Measurements from ENCODE around the gene SLC35A5.

The SLC35A5 gene

GRCh38 chr3:112604536-112604935 is 42.7 kb downstream of the SLC35A5 start:
- no peak for TF ChIP-seq CTCF (IDR thresholded peaks at IDR 0.05; ENCODE audit: control extremely low read depth, extremely low read depth, low read depth, missing control alignments)
- POLR2A ChIA-PET, result no interaction called here
- DNase-seq (ENCODE audit: extremely low spot score), result no peak
- CTCF ChIA-PET, result interaction anchor here (1.0 to 2.5 kb wide), 4 partner anchors 9 to 38 kb away, joined by 4 to 10 read pairs (median 5); no protein-coding TSS in a partner anchor

- ChIA-PET CTCF (interaction anchor here (0.8 to 2.5 kb wide), 6 partner anchors 9 to 37 kb away, joined by 3 to 10 read pairs (median 4); no protein-coding TSS in a partner anchor), POLR2A (no interaction called here)
- DNase-seq (ENCODE audit: extremely low spot score), result no peak
- TF ChIP-seq CTCF (IDR thresholded peaks at IDR 0.05; ENCODE audit: control extremely low read depth, extremely low read depth, low read depth, missing control alignments), result no peak
These were observed 43.4 kb downstream of the SLC35A5 start for GRCh38 chr3:112605285-112605684.

- ChIA-PET CTCF (interaction anchor here (0.8 to 2.6 kb wide), 8 partner anchors 10 to 36 kb away, joined by 3 to 10 read pairs (median 4); no protein-coding TSS in a partner anchor), POLR2A (no interaction called here)
- no peak for DNase-seq (ENCODE audit: extremely low spot score)
- no peak for TF ChIP-seq CTCF (IDR thresholded peaks at IDR 0.05; ENCODE audit: control extremely low read depth, extremely low read depth, low read depth, missing control alignments)
These were observed 44.3 kb downstream of the SLC35A5 start for GRCh38 chr3:112606098-112606497.

GRCh38 chr3:112607863-112608262 is 46.0 kb downstream of the SLC35A5 start:
- ChIA-PET POLR2A (no interaction called here), CTCF (interaction anchor here (0.9 to 2.6 kb wide), 6 partner anchors 12 to 35 kb away, joined by 3 to 9 read pairs (median 4); no protein-coding TSS in a partner anchor)
- DNase-seq (ENCODE audit: extremely low spot score), result no peak
- no peak for TF ChIP-seq CTCF (IDR thresholded peaks at IDR 0.05; ENCODE audit: control extremely low read depth, extremely low read depth, low read depth, missing control alignments)

- CTCF ChIA-PET, result no interaction called here
- POLR2A ChIA-PET, result no interaction called here
These were observed 48.3 kb downstream of the SLC35A5 start for GRCh38 chr3:112610121-112610520.

GRCh38 chr3:112611752-112612515 is 50.1 kb downstream of the SLC35A5 start:
- POLR2A ChIA-PET, result no interaction called here
- no peak for DNase-seq (ENCODE audit: extremely low spot score)
- CTCF ChIA-PET, result interaction anchor here (0.6 to 2.7 kb wide), 7 partner anchors 9 to 475 kb away, joined by 3 to 7 read pairs (median 4); no protein-coding TSS in a partner anchor
- no peak for TF ChIP-seq CTCF (IDR thresholded peaks at IDR 0.05; ENCODE audit: control extremely low read depth, extremely low read depth, low read depth, missing control alignments)

More at GRCh38 chr3:112610121-112610520, 48.3 kb downstream of the SLC35A5 start:
- DNase-seq (ENCODE audit: extremely low spot score), result no peak
- no peak for TF ChIP-seq CTCF (IDR thresholded peaks at IDR 0.05; ENCODE audit: control extremely low read depth, extremely low read depth, low read depth, missing control alignments)
